HG03108 (cell line): ENCODE measurements around the gene PSMD1.

Experiments
- ATAC-seq: cut with Tn5 transposase; IDR thresholded peaks from one replicate; pipeline ENCODE4 v1.9.1; 2021; ENCODE audit warnings: moderate library complexity; ENCODE audit not compliant: unreplicated experiment

Gene PSMD1

DNA sequence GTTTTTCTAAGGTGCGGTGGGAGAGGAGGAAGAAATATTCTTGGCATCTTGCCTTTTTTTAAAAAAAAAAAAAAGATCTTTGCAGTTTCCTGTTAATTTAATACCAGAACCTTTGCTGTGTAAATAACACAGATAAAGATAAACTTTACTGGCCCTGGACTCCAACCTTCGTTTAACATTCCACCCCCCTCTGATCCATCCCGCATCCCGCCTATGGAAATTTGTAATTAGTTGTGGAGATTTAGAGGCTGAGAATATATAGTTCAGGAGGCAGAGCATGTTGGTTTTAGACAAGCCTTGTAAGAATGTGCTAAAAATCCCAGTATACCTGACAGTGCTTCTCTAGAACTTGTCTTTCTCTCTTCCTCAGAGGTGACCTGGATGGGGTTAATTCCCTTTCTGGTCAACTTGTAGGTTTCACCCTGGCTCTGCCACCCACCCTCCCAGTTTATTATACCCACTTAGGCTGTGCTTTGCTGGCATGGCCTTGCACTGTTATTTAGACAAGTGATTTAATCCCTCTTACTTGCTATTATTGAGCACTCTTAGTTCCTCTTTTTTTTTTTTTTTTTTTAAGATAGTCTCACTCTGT, 22.3 kb upstream of the PSMD1 start:
- no peak for ATAC-seq

DNA sequence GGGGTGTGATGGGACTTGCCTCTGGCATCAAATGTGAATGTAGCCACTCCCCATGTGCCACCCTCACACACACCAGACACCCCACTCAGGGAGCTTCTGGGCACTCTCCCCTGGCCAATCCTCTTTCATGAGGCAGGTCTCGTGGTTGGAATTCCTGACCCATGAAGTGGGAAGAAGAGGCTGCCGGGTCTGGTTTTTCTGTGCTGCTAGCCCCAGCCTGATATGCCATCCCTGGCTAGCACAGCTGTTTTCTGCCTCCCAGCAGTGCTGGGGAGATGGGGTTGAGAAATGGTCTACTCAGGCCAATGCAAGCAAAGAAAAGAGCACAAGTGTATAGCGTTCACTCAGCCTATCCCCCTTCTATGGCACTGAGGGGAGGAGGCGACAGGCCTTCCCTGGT, 20.5 kb upstream of the PSMD1 start:
- no peak for ATAC-seq

DNA sequence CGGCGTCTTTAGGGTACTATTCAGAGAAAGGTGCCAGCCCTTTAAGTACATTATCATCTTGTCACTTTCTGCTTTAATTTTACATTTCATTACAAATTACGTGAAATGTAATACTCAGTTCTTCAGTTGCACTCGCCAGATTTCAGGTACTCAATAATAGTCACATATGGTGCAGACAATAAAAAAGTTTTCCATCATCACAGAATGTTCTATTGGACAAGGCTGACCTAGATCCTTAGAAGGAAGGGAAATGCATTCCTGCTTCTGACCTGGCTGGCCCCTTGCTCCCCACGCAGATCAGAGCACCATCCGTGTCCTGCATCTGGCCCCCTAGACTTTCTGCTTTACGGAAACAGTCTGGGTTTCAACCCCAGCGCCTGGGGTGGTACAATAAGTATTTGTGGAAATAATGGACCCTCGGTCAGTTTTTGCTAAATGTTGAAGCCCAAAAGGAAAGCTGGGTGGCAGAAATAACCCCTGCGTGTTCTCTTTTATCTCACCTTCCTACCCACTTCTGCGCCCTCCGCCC, 20.0 kb upstream of the PSMD1 start:
- ATAC-seq, result no peak

DNA sequence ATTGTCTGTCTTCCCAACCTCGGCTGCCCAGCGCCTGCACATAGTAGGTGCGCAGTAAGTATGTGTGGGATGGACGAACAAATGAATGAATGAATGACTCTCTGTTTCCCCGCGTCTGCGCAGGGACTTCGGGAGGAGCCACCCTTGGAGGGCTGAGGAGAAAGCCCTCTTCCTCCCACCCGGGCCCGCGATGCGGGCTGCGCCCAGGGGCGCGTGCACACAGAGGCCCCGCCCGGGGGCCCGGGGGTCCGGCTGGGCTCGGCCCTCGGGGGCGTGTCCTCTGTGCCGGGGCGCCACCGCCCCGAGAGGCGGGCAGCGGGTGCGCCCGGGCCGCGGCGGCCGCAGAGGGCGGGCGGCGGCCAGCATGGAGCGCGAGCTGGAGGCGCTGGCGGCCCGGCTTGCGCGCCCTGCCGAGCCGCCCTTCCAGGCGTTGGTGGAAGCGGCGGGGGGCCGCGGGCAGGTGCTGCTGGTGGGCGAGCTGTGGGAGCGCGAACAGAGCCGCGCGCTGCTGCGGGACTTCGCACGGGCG, 19.4 kb upstream of the PSMD1 start, which contains the start of gene C2orf72:
Gene C2orf72 (plus strand): TSS at position 322 of the 529 bp plus-strand sequence. CDS start 43 bp downstream, at position 365.
- ATAC-seq, result no peak

DNA sequence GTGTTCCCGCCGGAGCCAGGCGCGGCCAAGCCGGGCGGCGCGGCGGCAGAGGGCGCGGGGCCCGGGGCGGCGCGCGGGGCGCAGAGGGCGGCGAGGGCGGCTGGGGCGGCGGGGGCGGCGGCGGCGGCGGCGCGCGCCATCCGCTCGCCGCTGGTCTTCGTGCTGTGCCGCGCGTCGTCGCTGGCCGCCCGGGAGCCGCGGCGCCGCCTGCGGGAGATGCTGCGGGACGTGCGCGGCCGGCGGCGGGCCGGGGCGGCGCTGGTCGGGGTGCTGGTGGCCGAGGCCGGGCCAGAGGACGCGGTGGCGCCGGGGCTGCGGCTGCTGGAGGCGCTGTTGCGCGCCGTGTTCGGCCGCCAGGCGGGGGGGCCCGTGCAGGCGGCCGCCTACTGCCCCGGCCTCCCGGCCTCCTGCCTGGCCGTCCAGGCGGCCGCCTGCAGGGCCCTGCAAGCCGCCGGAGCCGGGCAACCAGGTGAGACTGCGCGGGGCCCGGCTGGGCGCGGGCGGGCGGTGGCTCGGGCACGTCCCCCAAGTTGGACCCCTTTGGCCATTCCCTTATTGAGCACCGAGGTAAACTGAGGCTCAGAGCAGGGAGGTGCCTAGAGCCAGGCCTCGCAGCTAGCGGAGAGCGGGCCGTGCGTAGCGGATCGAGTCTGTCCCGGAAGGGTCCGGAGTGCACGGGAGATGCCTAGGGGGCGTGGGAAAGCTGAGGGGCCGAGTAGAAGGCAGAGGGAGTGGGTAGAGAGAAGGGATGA, 18.8 kb upstream of the PSMD1 start:
- no peak for ATAC-seq

DNA sequence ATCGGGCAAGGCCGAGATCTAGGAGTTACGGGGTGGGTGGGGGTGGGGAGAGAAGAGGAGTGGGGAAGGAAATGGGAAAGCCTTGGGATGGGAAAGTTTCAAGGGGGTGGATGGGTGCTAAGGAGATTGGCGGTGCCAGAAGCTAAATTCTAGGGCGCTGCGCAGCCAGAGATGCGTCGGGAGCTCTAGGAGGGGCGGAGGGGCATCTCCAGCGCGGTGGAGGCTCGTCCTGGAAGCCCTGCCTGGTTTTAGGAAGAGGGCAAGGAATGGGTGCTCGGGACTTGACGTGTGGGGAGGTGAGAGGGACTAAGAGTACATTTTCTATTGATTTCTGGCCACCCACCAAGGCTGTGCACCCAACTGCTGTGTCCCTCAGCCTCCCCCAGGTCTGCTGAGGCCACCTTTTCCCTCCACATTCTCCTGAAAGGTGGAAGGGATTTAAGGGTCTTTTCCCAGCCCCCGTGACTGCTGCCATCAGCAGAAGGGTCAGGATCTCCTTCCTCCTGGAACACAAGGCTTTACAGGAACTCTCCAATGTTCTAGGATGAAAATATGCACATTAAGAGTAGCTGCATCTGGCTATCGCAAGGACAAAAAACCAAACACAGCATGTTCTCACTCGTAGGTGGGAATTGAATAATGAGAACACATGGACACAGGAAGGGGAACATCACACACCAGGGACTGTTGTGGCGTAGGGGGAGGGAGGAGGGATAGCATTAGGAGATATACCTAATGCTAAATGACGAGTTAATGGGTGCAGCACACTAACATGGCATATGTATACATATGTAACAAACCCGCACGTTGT, 18.0 kb upstream of the PSMD1 start:
- no peak for ATAC-seq

DNA sequence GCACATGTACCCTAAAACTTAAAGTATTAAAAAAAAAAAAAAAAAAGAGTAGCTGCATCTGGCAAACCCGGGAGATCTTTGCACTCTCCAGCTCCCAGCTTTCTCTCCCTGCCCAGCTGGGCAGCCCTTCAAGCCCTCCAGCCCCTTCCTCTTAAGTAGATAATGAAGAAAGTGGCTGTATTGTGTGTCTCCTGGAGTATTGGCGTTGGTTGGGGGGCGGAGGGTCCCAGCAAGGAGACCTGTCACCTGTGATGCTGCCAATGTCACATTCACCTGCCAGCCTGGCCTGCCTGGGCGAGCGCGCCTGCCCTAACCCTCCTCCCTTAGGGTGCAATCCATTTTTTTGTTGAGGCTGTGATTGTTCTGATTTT, 17.4 kb upstream of the PSMD1 start:
- no peak for ATAC-seq

DNA sequence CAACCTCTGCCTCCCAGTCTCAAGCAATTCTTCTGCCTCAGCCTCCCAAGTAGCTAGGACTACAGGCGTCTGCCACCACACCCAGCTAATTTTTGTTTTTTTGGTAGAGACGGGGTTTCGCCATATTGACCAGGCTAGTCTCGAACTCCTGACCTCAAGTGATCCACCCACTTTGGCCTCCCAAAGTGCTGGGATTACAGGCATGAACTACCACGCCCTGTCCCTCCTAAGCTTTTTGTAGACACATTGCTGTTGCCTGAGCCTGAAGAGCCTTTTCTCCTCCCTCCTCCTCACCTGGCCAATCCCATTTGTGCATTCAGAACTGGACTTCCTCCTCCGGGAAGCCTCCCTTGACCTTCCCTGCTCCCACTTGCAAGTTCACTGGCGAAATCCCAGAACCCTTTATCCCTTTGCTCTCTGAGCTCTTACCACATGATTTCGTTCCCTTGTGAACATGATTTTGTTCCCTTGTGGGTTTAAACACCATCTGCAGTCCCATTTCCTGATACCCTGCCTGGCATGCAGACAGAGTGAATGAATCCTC, 16.8 kb upstream of the PSMD1 start:
- ATAC-seq, result no peak

DNA sequence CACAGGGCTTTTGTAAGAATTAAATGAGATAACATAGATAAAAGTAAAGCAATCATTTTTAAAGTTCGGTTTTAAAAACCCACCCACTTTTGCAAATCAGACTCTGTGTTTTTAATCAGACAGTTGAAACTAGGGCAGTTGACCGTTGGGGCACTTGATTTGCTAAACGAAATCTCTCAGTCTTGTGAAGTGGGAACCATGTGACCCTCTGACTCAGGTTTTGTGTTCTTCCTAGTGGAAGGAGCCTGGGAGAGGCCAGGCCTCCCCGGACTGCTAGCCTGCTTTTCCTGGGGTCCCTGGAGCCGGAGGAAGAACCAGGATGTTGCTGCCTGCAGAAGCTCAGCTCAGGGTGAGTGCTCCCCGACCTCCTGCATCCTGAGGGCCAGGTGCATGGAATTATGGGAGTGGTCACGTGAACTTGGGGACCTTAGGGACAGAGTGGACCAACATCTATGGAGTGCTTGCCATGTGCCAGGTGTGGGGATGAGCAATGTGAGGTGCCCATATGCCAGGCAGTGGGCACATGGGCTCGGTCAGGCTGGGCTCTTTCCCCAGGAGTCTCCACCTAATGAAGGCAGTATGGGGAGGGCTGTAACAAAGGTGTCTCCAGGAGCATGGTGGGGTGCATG, 15.5 kb upstream of the PSMD1 start:
- ATAC-seq, result no peak

DNA sequence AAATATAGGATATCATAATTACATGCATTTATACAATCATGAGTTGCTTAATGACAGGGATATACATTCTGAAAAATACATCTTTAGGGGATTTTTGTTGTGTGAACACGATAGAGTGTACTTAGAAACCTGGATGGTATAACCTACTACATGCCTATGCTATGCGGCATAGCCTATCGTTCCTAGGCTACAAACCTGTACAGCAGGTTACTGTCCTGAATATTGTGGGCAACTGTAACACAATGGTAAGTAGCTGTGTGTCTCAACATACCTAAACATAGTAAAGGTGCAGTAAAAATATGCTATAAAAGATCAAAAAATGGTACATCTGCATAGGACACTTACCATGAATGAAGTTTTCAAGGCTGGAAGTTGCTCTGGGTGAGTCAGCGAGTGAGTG, 12.9 kb upstream of the PSMD1 start:
- no peak for ATAC-seq

DNA sequence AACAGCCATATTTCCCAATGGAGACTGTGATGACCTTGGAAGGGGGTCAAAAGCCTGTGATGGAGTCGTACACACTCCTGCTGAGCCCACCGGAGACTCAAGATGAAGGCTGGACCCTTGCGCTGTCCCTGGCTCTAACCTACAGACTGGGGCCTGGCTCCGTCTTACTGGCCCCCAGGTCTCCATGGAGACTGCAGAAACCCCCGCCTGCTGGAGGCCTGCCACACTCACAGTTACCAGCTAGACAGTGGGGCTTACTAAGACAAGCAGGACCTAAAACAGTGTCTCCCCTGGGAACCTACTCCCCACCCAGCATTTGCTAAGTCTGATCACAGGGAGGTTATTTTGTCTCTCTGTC, 9.8 kb upstream of the PSMD1 start:
- no peak for ATAC-seq

DNA sequence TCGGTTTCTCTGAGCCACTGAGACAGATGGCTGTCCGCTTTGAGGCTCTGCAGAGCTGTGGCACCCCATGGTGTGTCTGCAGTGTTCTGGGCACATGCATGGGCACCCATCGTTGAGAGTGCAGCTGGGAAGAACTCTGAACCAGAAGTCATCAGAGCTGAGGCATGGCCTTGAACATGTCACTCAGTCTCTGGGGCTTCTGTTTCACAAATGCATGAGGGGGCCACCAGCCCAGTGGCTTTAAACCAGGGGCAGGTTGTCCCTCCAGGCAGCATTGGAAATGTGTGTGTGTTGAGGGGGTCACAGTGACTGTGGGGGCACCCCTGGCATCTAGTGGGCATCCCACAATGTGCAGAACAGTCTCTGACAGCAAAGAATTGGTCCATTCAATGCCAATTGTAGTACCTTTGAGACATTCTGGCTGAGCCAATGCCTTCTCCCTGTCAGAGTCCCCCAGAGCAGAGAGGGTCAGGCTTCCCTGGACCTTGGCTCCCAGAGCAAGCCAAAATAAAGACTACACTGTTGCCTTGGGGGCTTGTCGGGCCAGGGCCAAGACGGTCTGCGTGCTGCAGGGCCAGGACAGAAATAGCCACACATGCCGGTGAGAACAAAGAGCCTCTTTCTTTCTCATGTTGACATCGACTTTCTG, 9.3 kb upstream of the PSMD1 start:
- ATAC-seq, result no peak

DNA sequence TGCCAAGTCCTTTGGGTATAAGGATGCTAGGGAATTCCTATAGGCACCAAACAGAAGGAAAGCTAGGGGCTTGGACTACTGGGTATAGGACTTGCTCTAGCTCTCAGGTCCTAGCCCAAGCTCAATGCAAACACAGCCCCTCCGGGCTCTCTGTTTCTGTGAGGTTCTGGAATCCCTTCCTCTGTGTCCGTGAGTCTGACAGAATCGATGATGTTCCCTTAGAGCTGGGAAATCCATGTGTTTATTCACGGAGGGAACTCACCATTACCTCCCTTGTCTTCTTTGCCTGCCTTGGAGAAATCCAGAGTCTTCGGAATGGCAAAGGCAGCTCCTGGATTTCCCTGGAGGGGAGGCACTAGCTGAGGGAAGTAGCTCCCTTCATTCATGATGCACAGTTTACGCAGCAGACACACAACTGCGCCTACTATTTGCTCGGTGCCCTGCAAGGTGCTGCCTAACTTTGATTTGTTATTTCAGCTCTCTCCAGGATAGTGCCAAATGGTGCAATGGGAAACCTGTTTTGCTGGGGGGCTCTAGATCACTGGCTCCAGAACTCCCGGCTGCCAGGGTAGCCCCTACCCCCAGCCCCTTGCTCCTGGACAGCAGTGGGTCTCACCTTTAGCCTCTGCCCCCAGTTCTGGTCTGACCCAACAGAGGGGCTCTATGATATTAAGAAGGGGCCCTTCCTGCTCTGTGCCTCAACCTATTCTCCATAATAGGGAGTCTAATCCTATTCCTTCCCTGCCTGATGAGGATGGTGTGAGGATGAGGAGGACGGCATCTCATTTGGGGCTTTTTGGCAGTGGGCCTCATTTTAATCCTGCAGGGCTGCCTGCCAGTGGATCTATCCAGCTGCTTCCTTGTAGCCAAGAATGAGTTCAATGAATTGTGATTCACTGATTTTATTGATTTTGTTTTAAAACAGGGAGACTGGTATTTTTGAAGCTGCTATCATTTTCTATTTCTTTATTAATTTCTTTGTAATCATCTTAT, 8.4 kb upstream of the PSMD1 start:
- ATAC-seq, result no peak

DNA sequence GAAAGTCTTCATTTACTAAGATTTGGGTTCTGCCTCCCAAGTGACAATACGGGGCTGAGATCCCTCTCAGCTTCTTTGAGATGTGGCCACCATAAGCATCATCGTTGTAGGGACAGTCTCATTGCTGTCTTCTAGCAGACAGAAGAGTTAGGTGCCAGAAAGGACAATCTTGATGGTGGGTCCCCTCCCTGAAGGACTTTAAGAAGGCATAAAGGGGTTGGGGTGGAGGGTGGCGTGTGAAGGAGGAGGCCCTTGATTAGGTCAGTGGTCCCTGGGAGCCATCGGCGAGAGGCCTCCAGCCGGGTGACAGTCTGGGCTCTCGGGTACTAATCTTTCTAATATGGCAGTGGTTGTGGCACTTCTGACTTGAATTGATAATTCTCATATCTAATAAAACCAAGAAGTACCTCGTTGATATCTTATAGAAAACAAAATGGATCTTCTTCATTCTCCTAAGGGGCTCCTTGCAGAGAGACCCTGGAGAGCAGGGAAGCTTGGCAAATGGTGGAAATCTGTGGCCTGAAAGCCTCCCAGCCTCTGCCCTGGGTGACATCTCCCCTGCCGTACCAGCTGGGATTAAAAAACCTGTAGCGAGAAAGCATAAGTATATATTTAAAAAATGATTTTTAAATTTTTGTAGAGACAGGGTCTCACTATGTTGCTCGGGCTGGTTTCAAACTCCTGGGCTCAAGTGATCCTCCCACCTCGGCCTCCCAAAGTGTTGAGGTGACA, 7.2 kb upstream of the PSMD1 start:
- no peak for ATAC-seq

DNA sequence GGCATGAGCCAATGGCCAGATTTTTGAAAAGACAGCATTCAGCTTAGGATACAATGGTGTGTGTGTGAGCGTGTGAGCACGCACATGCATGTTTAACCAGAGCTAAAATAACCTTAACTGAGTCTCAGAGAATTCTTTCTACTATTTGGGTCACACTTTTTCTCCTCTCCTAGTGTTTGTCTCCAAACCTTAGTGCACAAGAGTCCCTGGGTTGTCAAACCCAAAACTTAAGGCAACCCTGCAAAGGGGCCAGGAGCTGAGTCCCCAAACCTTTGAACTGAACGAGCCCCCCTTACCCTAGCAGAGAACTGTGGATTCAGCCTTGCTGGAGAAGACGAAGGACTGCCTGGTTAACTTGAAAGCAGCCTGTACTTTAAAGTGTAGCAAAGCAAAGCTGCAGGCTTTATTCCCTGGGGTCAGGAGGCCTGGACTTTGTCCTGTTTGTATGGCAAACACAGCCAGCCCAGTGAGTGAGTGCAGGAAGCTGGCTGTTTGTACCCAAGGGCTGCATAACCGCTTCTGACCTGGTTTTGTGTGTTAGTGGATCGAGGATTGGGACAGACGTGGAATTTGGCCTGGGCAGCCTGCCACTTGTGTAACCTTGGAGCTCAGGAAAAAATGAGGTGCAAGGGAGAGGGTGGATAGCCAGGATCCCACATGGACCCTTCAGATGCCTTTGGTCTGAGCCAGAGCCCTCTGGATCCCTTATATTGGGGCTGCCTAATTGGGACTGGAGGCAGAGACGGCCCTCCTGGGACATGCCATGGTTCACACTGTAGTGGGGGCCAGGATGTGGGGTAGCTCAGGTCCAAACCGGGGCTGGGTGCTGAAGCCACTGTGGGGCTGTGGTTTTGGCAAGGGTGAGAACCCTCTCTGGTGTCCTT, 6.4 kb upstream of the PSMD1 start:
- ATAC-seq, result no peak

DNA sequence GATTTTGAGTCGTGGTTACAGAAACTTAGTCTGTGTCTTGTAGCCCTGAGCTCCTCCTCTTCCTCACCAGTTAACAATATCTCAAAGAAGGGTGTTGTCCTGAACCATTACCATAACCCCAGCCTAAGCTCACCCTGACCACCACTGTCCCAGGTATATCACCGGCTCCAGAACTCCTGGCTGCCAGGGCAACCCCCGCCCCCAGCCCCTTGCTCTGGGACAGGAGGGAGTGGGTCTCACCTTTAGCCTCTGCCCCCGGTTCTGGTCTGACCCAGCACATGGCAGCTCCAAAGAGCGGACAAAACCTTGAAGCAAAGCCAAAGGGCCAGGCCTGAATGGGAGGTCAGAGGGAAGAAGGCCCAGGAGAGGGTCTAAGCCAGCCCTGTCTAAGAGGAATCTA, 5.6 kb upstream of the PSMD1 start:
- no peak for ATAC-seq
